ENCODE measurements around the gene RAPGEF1.
"Not testable (repeated sequence)": the region's sequence is repeated elsewhere in the genome, so short reads cannot be mapped to it uniquely, and the experiment has no call there.

Gene RAPGEF1

GRCh38 chr9:131690941-131691573, 48.8 kb downstream of the RAPGEF1 start:
- no peak for DNase-seq (ENCODE audit: low spot score)
- FAIRE-seq, result no peak

- DNase-seq (ENCODE audit: low spot score), result no peak
- FAIRE-seq, result no peak
These were observed 49.4 kb downstream of the RAPGEF1 start for GRCh38 chr9:131690462-131690861.

GRCh38 chr9:131688377-131688776, 51.5 kb downstream of the RAPGEF1 start:
- FAIRE-seq (no peak), DNase-seq (ENCODE audit: low spot score) (no peak)

GRCh38 chr9:131685753-131686706, 53.8 kb downstream of the RAPGEF1 start:
- FAIRE-seq (no peak), DNase-seq (ENCODE audit: low spot score) (no peak)

- FAIRE-seq, result not testable (repeated sequence)
These were observed 56.8 kb downstream of the RAPGEF1 start for GRCh38 chr9:131683094-131683493.

GRCh38 chr9:131682261-131682660, 57.6 kb downstream of the RAPGEF1 start:
- DNase-seq (ENCODE audit: low spot score), result no peak
- FAIRE-seq, result no peak

More at GRCh38 chr9:131683094-131683493, 56.8 kb downstream of the RAPGEF1 start:
- DNase-seq (ENCODE audit: low spot score), result not testable (repeated sequence)

- not testable (repeated sequence) for FAIRE-seq
These were observed 58.0 kb downstream of the RAPGEF1 start for GRCh38 chr9:131681826-131682225.

GRCh38 chr9:131681108-131681507, 58.8 kb downstream of the RAPGEF1 start:
- FAIRE-seq; DNase-seq (ENCODE audit: low spot score): not testable (repeated sequence)

More at GRCh38 chr9:131681826-131682225, 58.0 kb downstream of the RAPGEF1 start:
- not testable (repeated sequence) for DNase-seq (ENCODE audit: low spot score)

GRCh38 chr9:131679261-131680020, 60.4 kb downstream of the RAPGEF1 start:
- FAIRE-seq, result no peak
- DNase-seq (ENCODE audit: low spot score), result no peak

- DNase-seq (ENCODE audit: low spot score) (peak; percentile 94), FAIRE-seq (no peak)
These were observed 61.3 kb downstream of the RAPGEF1 start for GRCh38 chr9:131678499-131679111.

GRCh38 chr9:131677444-131678180, 62.3 kb downstream of the RAPGEF1 start:
- FAIRE-seq, result no peak
- peak; percentile 33 for DNase-seq (ENCODE audit: low spot score)

- DNase-seq (ENCODE audit: low spot score) (no peak), FAIRE-seq (no peak)
These were observed 62.8 kb downstream of the RAPGEF1 start for GRCh38 chr9:131677049-131677443.

GRCh38 chr9:131676431-131676972, 63.4 kb downstream of the RAPGEF1 start:
- DNase-seq (ENCODE audit: low spot score) (no peak), FAIRE-seq (no peak)

GRCh38 chr9:131675437-131676022, 64.3 kb downstream of the RAPGEF1 start:
- no peak for FAIRE-seq
- no peak for DNase-seq (ENCODE audit: low spot score)

GRCh38 chr9:131674425-131675421, 65.2 kb downstream of the RAPGEF1 start:
- FAIRE-seq (no peak), DNase-seq (ENCODE audit: low spot score) (no peak)

- DNase-seq (ENCODE audit: low spot score), result no peak
- FAIRE-seq, result no peak
These were observed 66.3 kb downstream of the RAPGEF1 start for GRCh38 chr9:131673531-131673930.

GRCh38 chr9:131673068-131673467, 66.8 kb downstream of the RAPGEF1 start:
- FAIRE-seq, result no peak
- no peak for DNase-seq (ENCODE audit: low spot score)

- DNase-seq (ENCODE audit: low spot score) (no peak), FAIRE-seq (no peak)
These were observed 67.4 kb downstream of the RAPGEF1 start for GRCh38 chr9:131672451-131672850.

GRCh38 chr9:131671133-131671520, 68.7 kb downstream of the RAPGEF1 start:
- FAIRE-seq (no peak), DNase-seq (ENCODE audit: low spot score) (no peak)

All from urothelium cell line (cell line).